WTC11 (cell line): ENCODE data around the gene MEX3D. TPM values are rescaled to one million over a fixed set of nuclear protein-coding genes. Genes with fewer than 3 reads are reported as not detected.

Experiments
- ATAC-seq: fragments of 200-7000 bp; cut with Tn5 transposase; 2 replicates; pipeline ENCODE4 v1.10.0; 2021; ENCODE audit warnings: mild to moderate bottlenecking, moderate library complexity
- CTCF ChIA-PET: fragments of 300-600 bp; sonication (Branson Sonifier 250); formaldehyde crosslinking; loops from one replicate; lab custom pipeline; 2021; ENCODE audit warnings: antibody characterized with exemption; lab: Charles Lee
- POLR2A ChIA-PET: fragments of 350-600 bp; sonication (Branson Sonifier 250); formaldehyde crosslinking; loops from one replicate; lab custom pipeline; 2021; ENCODE audit warnings: antibody characterized with exemption; lab: Charles Lee
- DNase-seq: peaks from one replicate; pipeline ENCODE4 v3.0.0; 2021; ENCODE audit warnings: low spot score
- H3K27ac Mint-ChIP-seq: 2 replicates; pipeline ENCODE4 v1.8.0; 2021; ENCODE audit warnings: mixed read lengths
- H3K27me3 Mint-ChIP-seq: 2 replicates; pipeline ENCODE4 v1.8.0; 2021; ENCODE audit warnings: low read depth, mild to moderate bottlenecking, moderate library complexity, mixed read lengths
- H3K36me3 Mint-ChIP-seq: 2 replicates; pipeline ENCODE4 v1.8.0; 2021; ENCODE audit warnings: mixed read lengths
- H3K4me1 Mint-ChIP-seq: 2 replicates; pipeline ENCODE4 v1.8.0; 2022; ENCODE audit warnings: mixed read lengths
- H3K4me3 Mint-ChIP-seq: 2 replicates; pipeline ENCODE4 v1.8.0; 2021; ENCODE audit warnings: mild to moderate bottlenecking, moderate library complexity, mixed read lengths
- H3K9me3 Mint-ChIP-seq: 2 replicates; pipeline ENCODE4 v1.8.0; 2021; ENCODE audit warnings: mixed read lengths
- ARID4B ChIP-seq: sonication (generic); formaldehyde crosslinking; IDR thresholded peaks from 2 replicates; pipeline ENCODE4 v1.8.0; 2023; ENCODE audit warnings: missing genetic modification reagents, mild to moderate bottlenecking, borderline replicate concordance
- FOXP4 ChIP-seq: sonication (generic); formaldehyde crosslinking; IDR thresholded peaks from 2 replicates; pipeline ENCODE4 v1.8.0; 2022; ENCODE audit warnings: mild to moderate bottlenecking, missing genetic modification reagents
- JAZF1 ChIP-seq: fragments of 250-450 bp; sonication (Bioruptor Pico); IDR thresholded peaks from 2 replicates; pipeline ENCODE4 v1.9.0; 2021; ENCODE audit warnings: moderate library complexity, mild to moderate bottlenecking, inconsistent platforms
- JUN ChIP-seq: sonication (generic); formaldehyde crosslinking; IDR thresholded peaks from 2 replicates; pipeline ENCODE4 v1.8.0; 2023; ENCODE audit warnings: mild to moderate bottlenecking, missing genetic modification reagents
- NR3C1 ChIP-seq: sonication (generic); formaldehyde crosslinking; conservative IDR thresholded peaks from 2 replicates; pipeline ENCODE4 v1.8.1; 2023; ENCODE audit warnings: low read depth, mild to moderate bottlenecking, missing genetic modification reagents
- SMAD4 ChIP-seq: sonication (generic); formaldehyde crosslinking; IDR thresholded peaks from 2 replicates; pipeline ENCODE4 v1.8.0; 2022; ENCODE audit warnings: mild to moderate bottlenecking, missing genetic modification reagents
- SOX15 ChIP-seq: fragments of 250-450 bp; sonication (Bioruptor Pico); IDR thresholded peaks from 2 replicates; pipeline ENCODE4 v1.9.0; 2021; ENCODE audit warnings: mild to moderate bottlenecking
- ZNF232 ChIP-seq: sonication (generic); formaldehyde crosslinking; IDR thresholded peaks from 2 replicates; pipeline ENCODE4 v1.8.0; 2022; ENCODE audit warnings: mild to moderate bottlenecking, missing genetic modification reagents
- ZNF263 ChIP-seq: sonication (generic); formaldehyde crosslinking; IDR thresholded peaks from 2 replicates; pipeline ENCODE4 v1.8.1; 2022; ENCODE audit warnings: low read depth, mild to moderate bottlenecking, moderate library complexity, missing genetic modification reagents
- ZNF416 ChIP-seq: fragments of 250-450 bp; sonication (Bioruptor Pico); IDR thresholded peaks from 2 replicates; pipeline ENCODE4 v1.9.0; 2021; ENCODE audit warnings: mild to moderate bottlenecking, inconsistent platforms
- total RNA-seq: library from RNA; stranded (reverse); gene quantifications from 3 replicates; pipeline ENCODE4 v1.2.3, GENCODE V29; 2021
- TF ChIP-seq, protein P1 (sequence below): fragments of 250-450 bp; sonication (Bioruptor Pico); IDR thresholded peaks from 2 replicates; pipeline ENCODE4 v1.9.0; 2021; ENCODE audit warnings: mild to moderate bottlenecking, borderline replicate concordance
- TF ChIP-seq, protein P2 (sequence below): fragments of 250-450 bp; sonication (Bioruptor Pico); IDR thresholded peaks from 2 replicates; pipeline ENCODE4 v1.9.0; 2021; ENCODE audit warnings: mild to moderate bottlenecking
- TF ChIP-seq, protein P3 (sequence below): sonication (generic); formaldehyde crosslinking; IDR thresholded peaks from 2 replicates; pipeline ENCODE4 v1.8.0; 2022; ENCODE audit warnings: mild to moderate bottlenecking, missing genetic modification reagents

Gene MEX3D
- total RNA-seq, 1 experiment from 2014 or later, result 69.5 TPM

DNA sequence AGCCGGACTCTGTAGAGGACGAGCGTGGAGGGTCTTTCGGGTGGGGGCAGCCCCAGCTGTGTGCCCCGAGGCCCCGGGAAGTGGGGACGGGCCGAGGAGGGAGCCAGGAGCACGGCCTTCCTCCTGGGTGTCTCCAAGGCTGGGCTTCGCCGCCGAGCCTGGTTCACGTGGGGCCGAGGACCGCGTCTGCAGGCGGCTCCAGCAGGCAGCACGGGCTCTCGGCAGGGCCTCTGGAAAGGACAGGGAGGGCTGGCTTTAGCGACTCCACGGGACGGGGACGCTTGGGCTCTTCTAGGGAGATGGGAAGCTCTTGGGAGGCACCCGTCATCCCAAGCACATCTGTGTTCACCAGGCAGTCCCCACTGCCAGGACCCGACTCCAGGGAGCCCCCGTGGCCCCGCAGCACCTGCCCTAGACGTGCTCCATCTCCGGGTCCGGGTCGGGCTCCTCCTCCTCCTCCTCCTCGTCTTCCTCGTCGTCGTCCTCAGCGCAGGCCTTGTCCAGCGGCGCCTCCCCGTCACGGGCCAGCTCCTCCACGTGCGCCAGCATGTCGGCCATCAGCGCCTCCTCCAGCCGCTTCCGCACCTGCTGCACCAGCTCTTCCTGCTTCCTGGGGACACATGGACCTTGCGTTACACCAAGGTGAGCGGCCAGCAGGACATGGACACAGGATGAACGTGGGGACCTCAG lies 9.9 kb upstream of the MEX3D start (continued):
- TF ChIP-seq, protein P1, sequence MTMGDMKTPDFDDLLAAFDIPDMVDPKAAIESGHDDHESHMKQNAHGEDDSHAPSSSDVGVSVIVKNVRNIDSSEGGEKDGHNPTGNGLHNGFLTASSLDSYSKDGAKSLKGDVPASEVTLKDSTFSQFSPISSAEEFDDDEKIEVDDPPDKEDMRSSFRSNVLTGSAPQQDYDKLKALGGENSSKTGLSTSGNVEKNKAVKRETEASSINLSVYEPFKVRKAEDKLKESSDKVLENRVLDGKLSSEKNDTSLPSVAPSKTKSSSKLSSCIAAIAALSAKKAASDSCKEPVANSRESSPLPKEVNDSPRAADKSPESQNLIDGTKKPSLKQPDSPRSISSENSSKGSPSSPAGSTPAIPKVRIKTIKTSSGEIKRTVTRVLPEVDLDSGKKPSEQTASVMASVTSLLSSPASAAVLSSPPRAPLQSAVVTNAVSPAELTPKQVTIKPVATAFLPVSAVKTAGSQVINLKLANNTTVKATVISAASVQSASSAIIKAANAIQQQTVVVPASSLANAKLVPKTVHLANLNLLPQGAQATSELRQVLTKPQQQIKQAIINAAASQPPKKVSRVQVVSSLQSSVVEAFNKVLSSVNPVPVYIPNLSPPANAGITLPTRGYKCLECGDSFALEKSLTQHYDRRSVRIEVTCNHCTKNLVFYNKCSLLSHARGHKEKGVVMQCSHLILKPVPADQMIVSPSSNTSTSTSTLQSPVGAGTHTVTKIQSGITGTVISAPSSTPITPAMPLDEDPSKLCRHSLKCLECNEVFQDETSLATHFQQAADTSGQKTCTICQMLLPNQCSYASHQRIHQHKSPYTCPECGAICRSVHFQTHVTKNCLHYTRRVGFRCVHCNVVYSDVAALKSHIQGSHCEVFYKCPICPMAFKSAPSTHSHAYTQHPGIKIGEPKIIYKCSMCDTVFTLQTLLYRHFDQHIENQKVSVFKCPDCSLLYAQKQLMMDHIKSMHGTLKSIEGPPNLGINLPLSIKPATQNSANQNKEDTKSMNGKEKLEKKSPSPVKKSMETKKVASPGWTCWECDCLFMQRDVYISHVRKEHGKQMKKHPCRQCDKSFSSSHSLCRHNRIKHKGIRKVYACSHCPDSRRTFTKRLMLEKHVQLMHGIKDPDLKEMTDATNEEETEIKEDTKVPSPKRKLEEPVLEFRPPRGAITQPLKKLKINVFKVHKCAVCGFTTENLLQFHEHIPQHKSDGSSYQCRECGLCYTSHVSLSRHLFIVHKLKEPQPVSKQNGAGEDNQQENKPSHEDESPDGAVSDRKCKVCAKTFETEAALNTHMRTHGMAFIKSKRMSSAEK (CRISPR knock-in tag), result no peak
- TF ChIP-seq ZNF416 (CRISPR knock-in tag), result no peak
- TF ChIP-seq NR3C1, result no peak
- no peak for TF ChIP-seq SOX15 (CRISPR knock-in tag)
- no peak for TF ChIP-seq JUN (CRISPR knock-in tag)
- TF ChIP-seq, protein P2, sequence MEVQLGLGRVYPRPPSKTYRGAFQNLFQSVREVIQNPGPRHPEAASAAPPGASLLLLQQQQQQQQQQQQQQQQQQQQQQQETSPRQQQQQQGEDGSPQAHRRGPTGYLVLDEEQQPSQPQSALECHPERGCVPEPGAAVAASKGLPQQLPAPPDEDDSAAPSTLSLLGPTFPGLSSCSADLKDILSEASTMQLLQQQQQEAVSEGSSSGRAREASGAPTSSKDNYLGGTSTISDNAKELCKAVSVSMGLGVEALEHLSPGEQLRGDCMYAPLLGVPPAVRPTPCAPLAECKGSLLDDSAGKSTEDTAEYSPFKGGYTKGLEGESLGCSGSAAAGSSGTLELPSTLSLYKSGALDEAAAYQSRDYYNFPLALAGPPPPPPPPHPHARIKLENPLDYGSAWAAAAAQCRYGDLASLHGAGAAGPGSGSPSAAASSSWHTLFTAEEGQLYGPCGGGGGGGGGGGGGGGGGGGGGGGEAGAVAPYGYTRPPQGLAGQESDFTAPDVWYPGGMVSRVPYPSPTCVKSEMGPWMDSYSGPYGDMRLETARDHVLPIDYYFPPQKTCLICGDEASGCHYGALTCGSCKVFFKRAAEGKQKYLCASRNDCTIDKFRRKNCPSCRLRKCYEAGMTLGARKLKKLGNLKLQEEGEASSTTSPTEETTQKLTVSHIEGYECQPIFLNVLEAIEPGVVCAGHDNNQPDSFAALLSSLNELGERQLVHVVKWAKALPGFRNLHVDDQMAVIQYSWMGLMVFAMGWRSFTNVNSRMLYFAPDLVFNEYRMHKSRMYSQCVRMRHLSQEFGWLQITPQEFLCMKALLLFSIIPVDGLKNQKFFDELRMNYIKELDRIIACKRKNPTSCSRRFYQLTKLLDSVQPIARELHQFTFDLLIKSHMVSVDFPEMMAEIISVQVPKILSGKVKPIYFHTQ, result no peak

DNA sequence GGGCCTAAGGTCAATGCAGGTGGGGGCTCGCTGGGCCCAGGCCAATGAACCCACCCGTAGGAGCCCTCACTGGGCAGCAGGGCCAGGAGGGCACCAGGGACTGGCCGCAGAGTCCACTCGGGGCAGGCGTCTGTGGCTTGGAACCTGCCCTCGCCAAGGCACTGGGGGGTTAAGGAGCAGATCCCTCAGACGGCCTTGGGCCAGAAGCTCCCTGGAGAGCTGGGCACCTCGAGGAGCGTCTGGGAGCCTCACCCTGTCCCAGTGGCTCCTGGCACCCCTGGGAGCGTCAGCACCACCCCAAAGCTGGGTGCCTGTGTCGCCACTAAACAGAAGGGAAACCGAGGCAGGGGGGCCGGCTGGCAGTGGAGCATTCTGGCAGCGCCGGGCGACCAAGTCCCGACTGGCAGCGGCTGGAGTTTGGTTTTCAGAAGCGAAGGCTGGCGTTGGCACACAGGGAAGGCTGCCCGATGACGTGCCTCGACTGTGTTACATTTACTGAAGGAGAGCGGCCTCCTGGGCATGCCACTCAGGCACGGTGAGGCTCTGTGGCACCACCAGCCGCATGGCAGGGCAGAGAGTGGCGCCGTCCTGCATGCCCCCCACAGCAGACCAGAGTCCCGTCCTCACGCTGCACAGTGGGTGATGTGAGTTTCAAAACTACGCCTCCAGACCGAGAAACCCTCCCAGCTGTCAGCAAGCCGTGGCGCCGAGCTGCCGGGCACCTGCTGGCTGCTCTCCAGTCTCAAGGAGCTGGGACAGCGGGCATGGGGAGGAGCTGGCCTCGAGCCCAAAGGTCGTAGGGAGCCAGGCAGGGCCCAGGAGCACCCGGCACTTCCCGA lies 9.2 kb upstream of the MEX3D start:
- ATAC-seq, result no peak
- TF ChIP-seq ARID4B (CRISPR knock-in tag) (no peak), JUN (CRISPR knock-in tag) (no peak), SMAD4 (CRISPR knock-in tag) (no peak), JAZF1 (CRISPR knock-in tag) (no peak), FOXP4 (CRISPR knock-in tag) (no peak), ZNF263 (CRISPR knock-in tag) (no peak), ZNF232 (CRISPR knock-in tag) (no peak), SOX15 (CRISPR knock-in tag) (no peak)
- TF ChIP-seq, protein P3, sequence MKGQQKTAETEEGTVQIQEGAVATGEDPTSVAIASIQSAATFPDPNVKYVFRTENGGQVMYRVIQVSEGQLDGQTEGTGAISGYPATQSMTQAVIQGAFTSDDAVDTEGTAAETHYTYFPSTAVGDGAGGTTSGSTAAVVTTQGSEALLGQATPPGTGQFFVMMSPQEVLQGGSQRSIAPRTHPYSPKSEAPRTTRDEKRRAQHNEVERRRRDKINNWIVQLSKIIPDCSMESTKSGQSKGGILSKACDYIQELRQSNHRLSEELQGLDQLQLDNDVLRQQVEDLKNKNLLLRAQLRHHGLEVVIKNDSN, result no peak
- Mint-ChIP-seq H3K27ac (no peak overlapping the region), H3K4me3 (no peak overlapping the region), H3K9me3 (no peaks in the 10 kb centered on the region), H3K36me3 (peaks cover 24% of the 10 kb centered on the region), H3K27me3 (peaks cover under 1% of the 10 kb centered on the region; the same call in 1 of the 2 replicates), H3K4me1 (no peaks in the 10 kb centered on the region)
- POLR2A ChIA-PET, result no interaction called here
- DNase-seq, result no peak
- CTCF ChIA-PET, result interaction anchor here (1.2 to 4.1 kb wide), 2 partner anchors 25 to 31 kb away, joined by 3 to 17 read pairs; no protein-coding TSS in a partner anchor
